Measurements from ENCODE around the gene DNAH17.

DNAH17 gene

DNA sequence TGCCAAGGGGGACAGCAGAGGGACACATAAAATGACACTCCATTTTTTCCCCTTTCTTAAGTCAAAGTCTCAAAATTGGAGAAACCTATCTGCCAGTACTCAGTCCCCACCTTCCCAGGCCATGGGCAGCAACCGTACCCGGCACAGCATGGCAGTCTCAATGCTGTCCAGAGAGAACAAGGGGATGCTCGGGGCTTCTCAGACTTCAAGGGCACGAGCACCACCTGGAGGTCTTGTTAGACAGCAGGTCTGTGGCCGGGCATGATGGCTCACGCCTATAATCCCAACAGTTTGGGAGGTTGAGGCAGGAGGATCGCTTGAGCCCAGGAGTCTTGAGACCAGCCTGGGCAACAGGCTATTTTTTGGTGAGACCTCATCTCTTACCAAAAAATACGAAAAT lies 3.2 kb downstream of the DNAH17 start:
- peak; percentile 88 for DNase-seq

GRCh38 chr17:78572239-78573205 lies 4.7 kb downstream of the DNAH17 start:
- DNase-seq: peak; percentile 60 to 75

GRCh38 chr17:78571329-78571728 lies 5.9 kb downstream of the DNAH17 start:
- no peak for DNase-seq

DNA sequence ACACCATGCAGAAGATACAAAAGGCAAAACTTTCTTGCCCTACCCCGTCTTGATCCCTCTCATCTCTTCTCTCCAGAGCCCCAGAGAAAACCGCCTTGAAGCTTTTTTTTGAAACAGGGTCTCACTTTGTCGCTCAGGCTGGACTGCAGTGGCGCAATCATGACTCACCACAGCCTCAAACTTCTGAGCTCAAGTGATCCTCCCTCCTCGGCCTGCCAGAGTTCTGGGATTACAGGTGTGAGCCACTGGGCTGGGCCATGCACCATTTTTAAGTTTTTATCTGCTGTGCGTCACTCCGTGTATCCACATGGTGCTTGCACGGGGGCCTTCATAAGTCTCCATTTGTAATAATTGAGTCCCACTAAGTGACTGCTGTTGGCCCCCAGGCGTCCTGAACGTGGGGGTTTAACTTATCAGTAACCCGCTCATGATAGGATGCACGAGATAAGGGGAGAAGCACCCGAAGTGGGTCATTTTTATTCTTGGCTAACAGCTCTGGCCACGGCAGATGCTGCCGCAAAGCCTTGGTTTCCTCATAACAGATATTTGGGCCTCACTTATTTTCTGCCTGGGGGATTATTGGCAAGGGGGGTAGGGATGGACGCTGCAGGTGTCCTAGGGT lies 8.6 kb downstream of the DNAH17 start:
- no peak for DNase-seq

DNA sequence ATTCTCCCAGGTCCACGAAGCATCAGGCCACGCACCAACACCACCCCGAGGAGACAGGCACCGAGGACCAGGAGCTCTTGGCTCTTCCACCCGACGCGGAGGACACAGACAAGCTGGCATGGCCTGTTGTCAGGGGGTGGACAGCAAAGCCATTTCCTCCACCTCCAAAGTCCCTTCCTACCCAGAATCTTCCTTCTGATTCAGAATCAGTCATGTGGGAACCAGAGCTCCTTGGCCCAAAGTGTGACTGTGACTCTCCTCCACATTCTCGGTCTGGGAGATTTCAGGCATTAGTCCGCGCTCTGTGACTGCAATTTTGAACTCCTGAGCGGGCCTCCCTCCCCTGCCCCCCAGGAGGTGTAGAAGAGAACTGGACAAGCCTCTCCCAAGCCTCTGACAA lies 9.2 kb downstream of the DNAH17 start:
- no peak for DNase-seq

GRCh38 chr17:78566947-78567346 lies 10.2 kb downstream of the DNAH17 start:
- no peak for DNase-seq

DNA sequence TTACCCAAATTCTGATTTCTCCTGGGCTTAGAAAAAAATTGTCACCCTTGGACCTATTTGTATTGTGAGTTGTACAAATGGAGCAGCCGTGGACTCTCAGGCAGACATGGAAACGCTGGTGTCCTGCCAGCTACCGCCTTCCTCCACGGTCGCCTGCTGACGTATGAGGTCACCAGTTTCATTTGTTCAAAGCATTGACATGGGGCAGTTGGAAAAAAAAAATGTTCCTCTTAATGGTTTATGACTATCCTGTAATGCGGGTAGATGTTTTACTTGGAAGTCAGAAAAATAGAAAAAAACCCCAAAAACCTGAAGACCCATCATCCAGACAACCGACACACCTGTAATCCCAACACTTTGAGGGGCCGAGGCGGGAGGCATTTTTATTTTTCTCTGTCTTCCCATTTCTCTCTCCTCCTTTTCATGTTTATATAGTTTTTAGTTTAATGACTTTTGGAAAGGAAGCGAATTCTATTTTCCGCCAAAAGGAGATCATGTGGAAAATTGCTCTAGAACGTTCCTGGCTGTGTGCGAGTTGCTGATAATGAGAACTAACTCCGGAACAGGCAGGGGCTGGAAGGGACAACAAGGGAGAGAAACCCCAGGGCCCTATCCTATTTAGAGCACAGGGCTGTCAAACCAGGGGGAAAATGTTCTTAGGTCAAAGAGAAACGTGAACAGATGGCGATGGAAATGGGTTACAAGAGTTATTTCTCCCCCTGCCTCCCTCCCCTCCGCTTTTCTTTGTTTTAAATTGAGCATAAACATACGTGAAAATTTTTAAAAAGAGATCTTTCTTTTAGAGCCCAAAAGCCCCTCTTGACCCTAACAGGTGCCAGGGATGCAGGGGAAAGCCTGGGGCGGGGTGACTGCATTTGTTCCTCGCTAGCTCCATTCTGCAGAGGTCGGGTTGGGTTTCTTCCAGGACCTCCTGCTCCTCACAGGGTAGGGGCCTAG lies 13.7 kb downstream of the DNAH17 start:
- peak; percentile 74 to 84 for DNase-seq

DNA sequence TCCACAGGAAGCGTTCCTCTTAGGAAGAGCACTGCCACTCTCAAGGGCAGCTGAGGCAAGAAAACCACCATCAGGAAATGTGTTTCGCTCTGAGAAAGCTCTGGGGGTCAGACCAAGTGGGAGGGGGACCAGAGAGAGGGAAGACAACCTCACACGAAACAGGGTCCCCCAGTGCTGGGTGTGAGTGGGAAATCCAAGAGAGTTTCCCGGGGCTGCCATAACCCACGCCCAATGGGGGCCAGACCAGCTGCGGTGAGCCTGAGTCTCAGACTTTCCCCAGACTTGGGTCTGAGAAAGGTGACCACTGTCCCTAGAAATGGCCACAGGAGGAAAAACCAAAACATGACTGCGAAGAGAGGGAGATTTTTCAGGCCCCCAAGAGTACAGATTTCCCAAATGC lies 14.5 kb downstream of the DNAH17 start:
- no peak for DNase-seq

GRCh38 chr17:78561166-78561565 lies 16.0 kb downstream of the DNAH17 start:
- DNase-seq: no peak

DNA sequence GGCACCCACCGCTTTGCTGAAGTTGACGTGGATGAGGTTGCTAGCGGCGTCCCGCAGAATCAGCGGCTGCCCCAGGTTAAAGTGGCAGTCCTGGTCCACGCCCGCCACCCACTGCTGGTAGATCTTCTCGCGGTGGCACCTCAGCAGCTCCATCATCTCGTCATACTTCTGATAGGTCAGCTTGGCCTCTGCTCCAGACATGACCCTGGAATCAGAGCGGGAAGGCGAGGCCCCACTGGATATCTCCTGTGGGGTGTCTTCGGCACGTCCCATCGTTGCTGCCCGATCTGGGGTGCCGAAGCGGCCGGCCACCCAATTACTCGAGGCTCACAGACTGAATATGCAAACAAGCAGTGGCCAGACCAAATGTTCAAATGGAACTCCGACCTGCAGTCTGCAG lies 16.5 kb downstream of the DNAH17 start:
- DNase-seq: no peak

DNA sequence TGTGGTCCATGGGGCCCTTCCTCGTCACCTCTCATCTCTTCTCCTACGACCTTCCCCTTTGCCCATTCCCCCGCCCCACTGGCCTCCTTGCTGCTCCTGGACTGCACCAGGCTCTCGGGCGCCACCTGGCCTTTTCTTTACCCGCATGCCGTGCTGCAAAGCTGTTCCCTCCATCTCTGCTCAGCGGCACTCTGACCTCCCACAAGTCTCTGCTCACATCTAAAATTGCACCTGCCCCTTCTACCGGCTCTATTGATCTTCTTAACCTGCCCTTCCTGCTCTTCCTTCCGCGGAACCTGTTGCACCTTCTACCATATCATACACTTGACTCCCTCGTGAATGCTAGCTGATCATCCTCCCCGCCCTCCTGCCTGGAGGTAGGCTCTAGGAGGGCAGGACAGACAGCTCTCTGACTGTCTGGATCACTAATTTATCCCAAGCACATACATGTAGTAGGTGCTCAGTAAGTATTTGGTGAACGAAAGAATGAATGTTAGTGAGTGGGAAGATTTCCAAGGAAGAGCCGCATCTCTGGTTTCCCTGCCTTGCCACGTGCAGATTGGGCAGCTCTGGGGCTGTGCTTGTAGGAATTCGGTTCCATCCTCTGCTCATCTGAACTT lies 17.3 kb downstream of the DNAH17 start:
- DNase-seq: no peak

- DNase-seq: no peak
Observed at GRCh38 chr17:78558989-78559388, 18.2 kb downstream of the DNAH17 start.

DNA sequence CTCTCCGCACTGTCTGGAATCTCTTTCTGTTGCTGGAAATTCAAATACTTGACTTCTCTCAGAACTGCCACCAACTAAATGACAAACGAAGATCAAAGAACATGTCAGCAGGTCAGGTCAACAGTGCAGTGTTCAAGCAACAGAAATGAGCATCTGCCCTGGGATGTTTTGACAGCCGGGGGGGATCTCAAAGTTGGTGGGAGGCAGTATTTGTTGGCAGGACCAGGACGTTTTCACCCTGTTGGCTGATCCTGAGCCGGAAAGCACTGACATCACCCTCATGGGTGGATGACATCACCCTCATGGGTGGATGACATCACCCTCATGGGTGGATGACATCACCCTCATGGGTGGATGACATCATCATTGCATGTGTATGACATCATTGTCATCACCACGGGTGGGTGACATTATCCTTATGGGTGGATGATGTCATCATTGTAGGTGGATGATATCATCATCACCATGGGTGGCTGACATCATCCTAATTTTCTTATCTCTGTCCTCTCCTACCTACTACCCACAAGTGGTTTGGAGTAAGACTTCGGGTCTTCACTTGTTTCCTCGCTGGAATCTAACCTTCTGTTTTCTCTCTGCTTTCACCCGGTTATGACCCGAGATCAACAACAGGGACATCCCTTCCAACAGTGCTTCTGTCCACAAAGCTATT lies 18.9 kb downstream of the DNAH17 start:
- no peak for DNase-seq

DNA sequence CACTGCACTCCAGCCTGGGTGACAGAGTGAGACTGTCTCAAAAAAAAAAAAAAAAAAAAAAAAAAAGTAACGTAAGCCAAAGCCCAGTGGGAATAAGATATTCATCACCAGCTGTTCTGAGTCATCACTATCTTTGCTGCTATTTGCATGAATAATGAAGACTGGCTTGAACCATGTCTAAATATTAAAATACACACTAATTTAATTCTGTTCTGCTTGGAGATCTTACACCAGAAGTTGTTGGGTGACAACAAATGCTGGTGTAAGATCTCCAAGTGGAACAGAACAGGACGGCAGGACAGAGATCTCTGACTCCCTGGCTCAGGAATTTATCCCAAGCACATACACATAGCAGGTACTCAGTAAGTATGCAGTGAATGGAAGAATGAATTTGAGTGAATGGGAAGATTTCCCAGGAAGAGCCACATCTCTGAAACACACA lies 19.6 kb downstream of the DNAH17 start:
- peak in 1 of 2 experiments; percentile 81 for DNase-seq

DNA sequence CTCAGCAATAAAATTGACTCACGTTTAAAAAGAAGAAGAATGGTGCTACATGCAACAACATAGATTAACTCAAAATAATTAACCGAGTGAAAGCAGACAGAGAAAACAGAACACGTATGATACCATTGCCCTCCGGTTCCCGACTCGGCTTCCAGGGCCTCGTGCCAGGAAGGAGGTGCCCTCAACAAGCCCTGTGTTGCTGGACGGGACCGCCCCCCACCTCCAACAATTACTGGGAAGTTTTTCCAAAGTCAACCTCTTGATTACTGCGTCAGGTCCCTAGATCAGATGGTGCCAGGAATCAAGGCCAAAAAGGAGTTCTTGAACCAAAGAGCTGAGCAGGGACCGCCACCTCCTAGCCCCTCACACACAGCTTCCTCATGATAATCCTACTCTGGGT lies 20.4 kb downstream of the DNAH17 start:
- DNase-seq: no peak

GRCh38 chr17:78555746-78556401 lies 21.3 kb downstream of the DNAH17 start:
- DNase-seq: peak; percentile 98 to 99

- DNase-seq: no peak
Observed at GRCh38 chr17:78550464-78550863, 26.7 kb downstream of the DNAH17 start.

GRCh38 chr17:78548725-78549124 lies 28.5 kb downstream of the DNAH17 start:
- no peak for DNase-seq

DNA sequence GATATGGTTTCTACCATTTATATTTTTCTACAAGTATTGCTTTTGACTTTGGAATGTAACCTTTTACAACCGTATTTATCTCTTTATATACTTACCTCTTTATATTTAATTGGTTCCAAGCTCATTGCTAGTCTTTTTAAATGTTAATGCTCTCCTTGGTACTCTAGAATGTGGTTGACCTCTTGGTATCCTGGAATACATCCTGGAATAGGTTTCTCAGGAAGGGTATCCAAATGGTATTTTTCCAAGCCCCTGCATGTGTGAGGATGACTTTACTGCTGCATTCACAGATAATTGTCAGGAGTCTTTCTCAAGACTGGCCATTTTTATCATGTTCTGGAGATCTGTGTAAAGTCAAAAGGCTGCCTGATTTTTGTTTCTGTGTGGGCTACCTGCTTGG lies 30.2 kb downstream of the DNAH17 start:
- DNase-seq: no peak

DNA sequence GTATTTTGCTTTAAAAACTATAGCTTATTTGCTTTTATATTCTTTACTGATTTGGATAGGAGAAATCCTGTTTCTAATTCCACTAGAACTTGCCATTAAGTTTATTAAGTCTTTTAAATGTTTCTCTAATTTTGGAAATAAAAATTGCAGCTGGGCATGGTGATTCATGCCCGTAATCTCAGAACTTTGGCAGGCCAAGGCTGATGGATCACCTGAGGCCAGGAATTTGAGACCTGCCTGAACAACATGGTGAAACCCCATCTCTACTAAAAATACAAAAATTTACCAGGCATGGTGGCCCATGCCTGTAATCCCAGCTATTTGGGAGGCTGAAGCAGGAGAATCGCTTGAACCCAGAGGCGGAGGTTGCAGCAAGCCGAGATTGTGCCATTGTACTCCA lies 30.7 kb downstream of the DNAH17 start:
- no peak for DNase-seq

Measured in NCI-H524 (cell line).